Stimulated activated CD4-positive, alpha-beta T cell treated with anti-CD3 and anti-CD28 coated beads, Interleukin-4, amount 100 ng/mL, for 4 hours (primary cell): ENCODE results near the gene SH3PXD2B.
"Not testable (repeated sequence)": the region's sequence is repeated elsewhere in the genome, so short reads cannot be mapped to it uniquely, and the experiment has no call there.

Experiments used
- DNase-seq, 2 experiments: peaks; one replicate each; pipeline ENCODE4 v3.0.0-alpha.2; 2020

SH3PXD2B gene

GRCh38 chr5:172485511-172486202 lies 31.3 kb upstream of the SH3PXD2B start:
- no peak for DNase-seq

GRCh38 chr5:172484664-172485063 lies 30.3 kb upstream of the SH3PXD2B start:
- DNase-seq, result no peak

GRCh38 chr5:172482156-172483020 lies 28.1 kb upstream of the SH3PXD2B start:
- no peak for DNase-seq

GRCh38 chr5:172481011-172481800 lies 26.9 kb upstream of the SH3PXD2B start:
- DNase-seq, result no peak

- no peak for DNase-seq
Measured at GRCh38 chr5:172479784-172480115, 25.4 kb upstream of the SH3PXD2B start.

GRCh38 chr5:172479034-172479783 lies 24.9 kb upstream of the SH3PXD2B start:
- DNase-seq, result peak; percentile 29 to 48

GRCh38 chr5:172478695-172479033 lies 24.3 kb upstream of the SH3PXD2B start:
- DNase-seq, result not testable (repeated sequence)

GRCh38 chr5:172478256-172478655 lies 23.9 kb upstream of the SH3PXD2B start:
- no peak for DNase-seq

- no peak for DNase-seq
Measured at GRCh38 chr5:172477466-172477865, 23.1 kb upstream of the SH3PXD2B start.

- DNase-seq, result no peak
Measured at GRCh38 chr5:172474293-172474692, 20.0 kb upstream of the SH3PXD2B start.

GRCh38 chr5:172473427-172473826 lies 19.1 kb upstream of the SH3PXD2B start:
- DNase-seq, result no peak

- DNase-seq, result no peak
Measured at GRCh38 chr5:172469697-172470096, 15.4 kb upstream of the SH3PXD2B start.

GRCh38 chr5:172466062-172466461 lies 11.7 kb upstream of the SH3PXD2B start:
- DNase-seq, result no peak

- DNase-seq, result no peak
Measured at GRCh38 chr5:172463031-172463430, 8.7 kb upstream of the SH3PXD2B start.

GRCh38 chr5:172459783-172460165 lies 5.4 kb upstream of the SH3PXD2B start:
- DNase-seq, result no peak

GRCh38 chr5:172458976-172459782 lies 4.9 kb upstream of the SH3PXD2B start:
- no peak for DNase-seq

GRCh38 chr5:172456076-172456722 lies 1.9 kb upstream of the SH3PXD2B start:
- DNase-seq, result no peak

- DNase-seq, result no peak
Measured at GRCh38 chr5:172455511-172456061, 1.3 kb upstream of the SH3PXD2B start.

GRCh38 chr5:172455087-172455381 lies 709 bp upstream of the SH3PXD2B start:
- no peak for DNase-seq

GRCh38 chr5:172453986-172454357 lies 353 bp downstream of the SH3PXD2B start:
- peak in 1 of 2 experiments; percentile 9 for DNase-seq

GRCh38 chr5:172453206-172453985 lies 929 bp downstream of the SH3PXD2B start:
- no peak for DNase-seq
